Measurements from ENCODE around the gene TRIM71.
"Not testable (repeated sequence)": the region's sequence is repeated elsewhere in the genome, so short reads cannot be mapped to it uniquely, and the experiment has no call there.

DNA sequence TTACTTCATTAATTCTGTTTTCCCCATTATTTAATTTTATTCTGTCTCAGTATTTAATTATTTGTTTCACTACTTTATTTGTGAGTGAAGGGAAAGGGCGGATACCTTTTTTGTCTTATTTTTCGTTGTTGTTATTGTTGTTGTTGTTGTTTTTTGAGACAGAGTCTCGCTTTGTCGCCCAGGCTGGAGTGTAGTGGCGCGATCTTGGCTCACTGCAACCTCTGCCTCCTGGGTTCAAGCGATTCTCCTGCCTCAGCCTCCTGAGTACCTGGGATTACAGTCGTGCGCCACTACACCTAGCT is 35.9 kb upstream of the TRIM71 start:
- TF ChIP-seq, protein P1, sequence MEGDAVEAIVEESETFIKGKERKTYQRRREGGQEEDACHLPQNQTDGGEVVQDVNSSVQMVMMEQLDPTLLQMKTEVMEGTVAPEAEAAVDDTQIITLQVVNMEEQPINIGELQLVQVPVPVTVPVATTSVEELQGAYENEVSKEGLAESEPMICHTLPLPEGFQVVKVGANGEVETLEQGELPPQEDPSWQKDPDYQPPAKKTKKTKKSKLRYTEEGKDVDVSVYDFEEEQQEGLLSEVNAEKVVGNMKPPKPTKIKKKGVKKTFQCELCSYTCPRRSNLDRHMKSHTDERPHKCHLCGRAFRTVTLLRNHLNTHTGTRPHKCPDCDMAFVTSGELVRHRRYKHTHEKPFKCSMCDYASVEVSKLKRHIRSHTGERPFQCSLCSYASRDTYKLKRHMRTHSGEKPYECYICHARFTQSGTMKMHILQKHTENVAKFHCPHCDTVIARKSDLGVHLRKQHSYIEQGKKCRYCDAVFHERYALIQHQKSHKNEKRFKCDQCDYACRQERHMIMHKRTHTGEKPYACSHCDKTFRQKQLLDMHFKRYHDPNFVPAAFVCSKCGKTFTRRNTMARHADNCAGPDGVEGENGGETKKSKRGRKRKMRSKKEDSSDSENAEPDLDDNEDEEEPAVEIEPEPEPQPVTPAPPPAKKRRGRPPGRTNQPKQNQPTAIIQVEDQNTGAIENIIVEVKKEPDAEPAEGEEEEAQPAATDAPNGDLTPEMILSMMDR (IDR thresholded peaks at IDR 0.05) = not testable (repeated sequence)
- TF ChIP-seq POLR2A, EP300 (IDR thresholded peaks at IDR 0.05): not testable (repeated sequence)
